ENCODE data around the gene MRPL2.

MRPL2 gene

GRCh38 chr6:43060034-43060754, 960 bp upstream of the MRPL2 start:
- Histone ChIP-seq H3K27ac (peak overlapping the region; percentile 88 to 91), H3K4me3 (peak overlapping the region; percentile 84)
- no peak for DNase-seq (ENCODE audit: low spot score)
- TF ChIP-seq CTCF (IDR thresholded peaks at IDR 0.05): no peak

DNA sequence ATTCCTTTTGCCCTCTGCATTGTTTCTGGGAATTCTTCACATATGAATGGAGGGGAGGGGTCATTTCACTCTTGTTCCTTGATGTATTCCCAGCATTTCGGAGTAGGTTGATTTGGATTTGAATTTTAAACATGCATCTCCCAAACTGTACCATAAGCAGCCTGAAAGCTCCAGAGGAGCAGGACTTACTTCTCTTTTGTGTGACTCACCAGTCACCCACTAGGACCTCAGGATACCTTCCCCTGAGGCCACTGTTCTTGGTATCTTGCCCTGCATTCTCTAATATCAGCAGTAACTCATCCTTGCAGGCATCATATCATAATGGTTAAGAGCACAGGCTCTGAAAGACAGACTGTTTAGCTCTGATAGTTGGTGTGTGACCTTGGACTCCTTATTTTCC, 703 bp downstream of the MRPL2 start:
- no peak for TF ChIP-seq CTCF (IDR thresholded peaks at IDR 0.05)
- H3K27ac ChIP-seq: peak overlapping the region; percentile 88 to 91
- no peak for DNase-seq (ENCODE audit: low spot score)
- H3K4me3 ChIP-seq: peak overlapping the region; percentile 84

GRCh38 chr6:43055966-43056365, 3.3 kb downstream of the MRPL2 start:
- TF ChIP-seq CTCF (IDR thresholded peaks at IDR 0.05): no peak
- Histone ChIP-seq H3K27ac (no peak overlapping the region), H3K4me3 (no peak overlapping the region)
- DNase-seq (ENCODE audit: low spot score): no peak

DNA sequence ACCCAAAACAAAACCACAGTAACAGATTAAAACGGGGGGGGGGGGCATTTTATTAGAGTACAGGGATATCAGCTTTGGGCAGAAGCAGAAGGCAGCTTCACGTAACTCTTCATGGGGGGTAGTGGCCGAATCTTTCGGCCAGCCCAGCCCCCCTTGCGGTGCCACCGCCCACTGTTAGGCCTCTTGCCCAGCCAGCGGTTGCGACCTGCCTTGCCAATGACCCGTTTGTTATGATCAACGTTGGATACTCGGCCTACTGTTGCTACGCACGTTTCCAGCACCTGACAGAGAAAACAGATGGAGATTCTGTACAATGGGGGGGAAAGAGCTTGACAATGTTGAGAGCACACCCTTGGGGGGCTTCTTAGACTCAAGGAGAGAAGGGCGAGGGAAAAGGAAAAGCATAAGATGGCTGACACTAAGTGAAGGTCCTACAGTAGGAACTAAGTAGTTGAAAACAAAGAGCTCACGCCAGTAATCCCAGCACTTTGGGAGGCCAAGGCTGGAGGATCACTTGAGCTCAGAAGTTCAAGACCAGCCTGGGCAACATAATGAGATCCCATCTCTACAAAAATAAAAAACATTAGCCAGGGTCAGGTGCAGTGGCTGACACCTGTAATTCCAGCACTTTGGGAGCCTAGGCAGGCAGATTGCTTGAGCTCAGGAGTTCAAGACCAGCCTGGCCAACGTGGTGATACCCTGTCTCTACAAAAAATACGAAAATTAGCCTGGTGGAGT, 4.9 kb downstream of the MRPL2 start:
- no peak for DNase-seq (ENCODE audit: low spot score)
- Histone ChIP-seq H3K27ac (peak overlapping the region; percentile 94), H3K4me3 (peak overlapping the region; percentile 80)
- no peak for TF ChIP-seq CTCF (IDR thresholded peaks at IDR 0.05)

GRCh38 chr6:43053545-43054205, 5.6 kb downstream of the MRPL2 start, which contains the start of gene CUL7:
Gene CUL7, minus strand, starts transcription at chr6:43053851. Its CDS starts 1,063 bp downstream, at chr6:43052788.
- Histone ChIP-seq H3K4me3 (peak within 1 kb of the TSS; percentile 80), H3K27ac (peak within 1 kb of the TSS; percentile 94)
- TF ChIP-seq CTCF (IDR thresholded peaks at IDR 0.05): no peak
- peak; percentile 95 for DNase-seq (ENCODE audit: low spot score)

DNA sequence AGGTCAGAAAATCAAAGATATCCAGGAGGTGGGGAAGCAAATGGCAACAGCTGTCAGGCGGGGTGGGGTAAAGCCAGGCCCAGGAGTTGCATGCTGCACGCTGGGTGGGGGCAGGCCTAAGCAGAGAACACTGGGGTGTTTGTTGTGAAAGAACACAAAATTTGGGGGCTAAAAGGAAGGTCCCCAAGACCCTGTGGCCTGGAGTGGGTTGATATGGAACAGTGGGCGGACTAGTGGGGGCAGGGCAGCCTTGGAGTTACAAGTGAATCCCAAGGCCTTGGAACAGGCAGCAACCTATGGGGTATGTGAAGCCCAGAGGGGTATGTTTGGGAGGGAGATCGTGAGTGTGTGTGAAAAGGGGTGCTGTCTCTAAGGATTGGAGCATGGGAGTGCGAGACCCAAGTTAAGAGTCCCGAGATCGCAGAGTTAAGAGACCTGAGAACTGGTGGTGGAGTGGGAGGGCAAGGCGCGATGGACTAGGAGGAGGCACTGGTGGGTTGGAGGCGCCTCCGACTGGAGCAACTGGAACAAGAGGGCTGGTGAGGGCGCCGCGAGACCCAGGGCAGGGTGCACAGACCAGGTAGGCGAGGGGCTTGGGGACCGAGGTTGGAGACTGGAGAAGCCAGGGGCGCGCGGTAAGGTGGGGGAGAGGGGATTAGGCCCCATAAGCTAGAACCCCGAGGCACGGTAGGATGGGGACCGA, 6.2 kb downstream of the MRPL2 start:
- TF ChIP-seq CTCF (IDR thresholded peaks at IDR 0.05): no peak
- no peak for DNase-seq (ENCODE audit: low spot score)
- Histone ChIP-seq H3K4me3 (peak overlapping the region; percentile 80), H3K27ac (peak overlapping the region; percentile 94)
